DMS53 (cell line): ENCODE results near the gene STK4.

Experiments used
- DNase-seq: peaks from one replicate; lab custom pipeline; 2025; lab: John Stamatoyannopoulos, UW

Gene STK4

DNA sequence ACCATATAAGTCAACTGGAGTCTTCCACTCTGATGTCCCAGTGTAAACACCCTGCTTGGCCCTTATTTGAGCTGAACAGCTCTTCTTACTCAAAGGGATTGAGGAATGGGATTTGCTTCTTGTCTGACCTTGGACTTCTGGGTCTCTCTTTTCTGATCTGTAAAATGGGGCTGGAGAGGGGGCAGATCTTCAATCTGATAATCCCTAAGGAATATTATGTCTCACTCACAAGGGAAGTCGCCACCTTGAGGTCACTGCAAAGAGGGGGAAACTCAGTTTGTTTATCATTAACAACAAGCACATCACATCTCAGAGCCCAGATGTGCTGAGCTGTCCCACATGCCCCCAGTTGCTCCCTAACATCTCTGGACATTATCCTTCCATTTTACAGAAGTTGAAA lies 119.6 kb downstream of the STK4 start:
- no peak for DNase-seq

DNA sequence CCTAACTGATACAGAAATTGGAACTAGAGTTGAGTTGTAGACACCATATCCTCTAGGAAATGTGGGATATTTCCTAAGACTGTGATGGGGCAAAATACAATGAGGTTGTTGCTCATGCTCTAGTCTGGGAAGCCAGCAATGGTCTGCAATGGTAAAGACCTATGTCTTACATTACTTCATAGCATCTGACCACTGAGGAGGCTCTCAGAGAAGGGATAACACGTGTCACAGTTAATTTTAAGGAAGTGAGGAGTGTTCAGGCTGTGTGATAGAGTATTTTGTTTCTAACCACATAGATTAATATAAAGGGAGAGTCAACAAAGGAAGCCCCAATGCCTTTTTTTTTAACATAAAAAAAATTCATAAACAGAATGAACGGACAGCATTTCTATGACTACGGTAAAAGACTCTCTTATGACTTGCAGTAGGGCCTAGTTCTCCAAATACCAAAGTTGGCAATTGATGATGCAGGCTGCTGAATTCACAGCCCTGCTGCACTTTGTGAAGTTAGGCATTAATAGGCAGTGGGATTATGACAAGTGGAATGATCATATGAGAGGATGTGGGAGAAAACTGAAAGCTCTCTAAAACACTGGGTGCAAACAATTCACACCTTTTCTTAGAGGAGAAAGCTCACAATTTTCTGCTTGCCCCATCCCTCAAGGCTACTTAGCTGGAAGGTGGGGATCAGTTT lies 120.9 kb downstream of the STK4 start:
- no peak for DNase-seq

DNA sequence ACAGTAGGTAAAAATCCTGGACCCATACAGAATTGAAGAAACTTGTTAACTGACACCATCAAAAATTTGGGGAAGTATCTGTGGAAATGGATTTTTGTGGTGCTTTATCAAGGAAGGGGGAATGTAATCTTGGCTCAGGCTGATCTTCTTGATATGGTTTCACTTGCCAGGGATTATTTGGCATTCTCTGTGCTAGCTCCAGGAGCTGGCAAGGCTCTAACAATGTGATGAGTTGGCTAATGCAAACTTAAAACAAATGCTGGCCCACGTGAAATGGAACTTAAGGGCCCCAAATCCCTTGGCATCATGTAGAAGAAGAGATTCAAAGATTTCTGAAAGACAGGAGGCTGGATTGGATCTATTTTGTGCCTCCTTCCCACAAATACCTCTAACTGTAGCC lies 121.5 kb downstream of the STK4 start:
- DNase-seq = no peak

DNA sequence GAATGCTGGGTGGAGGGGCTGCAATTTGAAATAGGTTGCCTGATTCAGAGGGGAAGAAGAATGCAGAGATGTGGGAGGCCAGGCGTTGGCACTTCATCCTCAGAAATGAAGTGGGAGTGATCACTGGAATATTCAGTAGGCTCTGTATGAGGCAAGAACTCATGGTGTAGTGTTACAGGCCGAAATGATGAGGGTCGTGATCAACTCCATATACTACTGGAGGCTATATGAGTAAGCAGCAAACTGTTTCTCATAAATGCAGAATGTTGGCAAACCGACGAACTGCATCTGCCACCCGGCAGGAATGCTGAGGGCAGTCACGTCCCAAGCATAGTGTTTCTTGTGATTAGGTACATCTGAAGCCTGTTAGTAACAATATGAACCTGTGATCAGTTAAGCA lies 121.9 kb downstream of the STK4 start:
- no peak for DNase-seq

DNA sequence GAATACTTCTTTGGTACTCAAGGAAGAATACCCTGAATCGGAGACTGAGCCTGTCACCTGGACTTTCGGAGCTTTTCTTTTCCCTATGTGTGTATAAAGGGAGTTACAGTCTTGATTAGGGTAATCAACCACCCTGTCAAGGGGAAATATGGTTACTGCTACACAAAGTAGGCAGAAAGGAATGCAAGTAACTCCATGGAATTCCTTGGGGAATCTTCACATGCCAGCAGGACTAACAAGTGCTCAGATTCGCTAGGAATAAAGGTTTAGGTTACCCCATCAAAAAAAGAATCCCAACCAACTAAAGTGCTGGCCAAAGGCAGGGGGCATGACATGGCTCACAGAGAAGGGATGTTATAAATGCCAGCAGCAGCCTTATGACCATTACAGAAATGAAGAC lies 124.2 kb downstream of the STK4 start:
- no peak for DNase-seq

DNA sequence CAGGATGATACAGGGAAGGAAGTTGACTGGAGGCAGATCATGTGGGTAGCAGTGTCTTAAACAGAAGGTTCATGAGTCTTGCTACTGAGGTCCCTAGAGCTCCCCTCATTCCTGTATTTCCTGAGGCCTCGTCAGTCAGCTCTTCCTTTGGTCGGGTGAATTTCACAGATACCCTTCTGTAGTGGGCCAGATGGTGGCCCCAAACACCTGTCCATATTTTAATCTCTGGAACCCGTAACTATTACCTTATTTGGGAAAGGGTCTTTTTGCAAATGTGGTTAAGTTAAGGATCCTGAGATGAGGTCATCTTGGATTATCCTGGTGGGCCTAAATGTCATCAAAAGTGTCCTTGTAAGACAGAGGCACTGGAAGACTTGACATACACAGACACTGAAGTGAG lies 125.1 kb downstream of the STK4 start:
- DNase-seq = no peak

DNA sequence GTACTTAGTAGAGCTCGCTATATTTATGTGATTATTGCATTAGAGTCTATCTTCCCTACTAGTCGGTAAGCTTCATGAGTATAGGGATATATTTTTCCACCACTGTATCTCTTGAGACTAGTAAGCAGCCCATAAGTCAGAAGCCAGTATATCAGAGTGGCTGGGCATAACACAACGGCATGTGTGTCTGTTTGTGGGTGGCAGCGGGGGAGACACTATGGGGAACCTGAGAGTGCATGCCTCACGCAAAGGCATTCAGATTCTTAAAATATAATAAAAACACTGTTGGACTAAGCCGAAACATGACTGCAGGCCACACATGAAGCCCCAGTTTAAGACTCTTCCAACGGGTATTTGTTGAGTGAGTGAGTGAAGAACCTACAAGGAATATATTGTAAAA lies 126.6 kb downstream of the STK4 start:
- no peak for DNase-seq

DNA sequence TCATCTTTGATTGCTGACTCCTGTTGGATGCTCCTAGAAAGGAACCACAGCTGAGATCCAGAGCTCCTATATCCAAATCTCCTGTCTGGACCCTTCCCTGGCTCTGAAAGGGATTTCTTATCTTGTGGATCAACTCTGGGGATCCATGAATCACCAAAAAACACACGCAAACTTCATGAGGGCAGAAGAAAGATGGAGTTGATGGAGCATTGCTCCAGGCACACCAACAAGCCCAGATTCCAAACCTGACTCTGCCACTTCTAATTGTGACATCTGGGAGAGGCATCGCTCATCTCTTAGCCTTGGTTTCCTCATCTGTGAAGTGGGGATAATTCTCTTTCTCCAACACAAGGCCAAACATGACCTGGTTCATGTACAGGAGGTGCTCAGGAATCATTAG lies 127.9 kb downstream of the STK4 start:
- DNase-seq = no peak

DNA sequence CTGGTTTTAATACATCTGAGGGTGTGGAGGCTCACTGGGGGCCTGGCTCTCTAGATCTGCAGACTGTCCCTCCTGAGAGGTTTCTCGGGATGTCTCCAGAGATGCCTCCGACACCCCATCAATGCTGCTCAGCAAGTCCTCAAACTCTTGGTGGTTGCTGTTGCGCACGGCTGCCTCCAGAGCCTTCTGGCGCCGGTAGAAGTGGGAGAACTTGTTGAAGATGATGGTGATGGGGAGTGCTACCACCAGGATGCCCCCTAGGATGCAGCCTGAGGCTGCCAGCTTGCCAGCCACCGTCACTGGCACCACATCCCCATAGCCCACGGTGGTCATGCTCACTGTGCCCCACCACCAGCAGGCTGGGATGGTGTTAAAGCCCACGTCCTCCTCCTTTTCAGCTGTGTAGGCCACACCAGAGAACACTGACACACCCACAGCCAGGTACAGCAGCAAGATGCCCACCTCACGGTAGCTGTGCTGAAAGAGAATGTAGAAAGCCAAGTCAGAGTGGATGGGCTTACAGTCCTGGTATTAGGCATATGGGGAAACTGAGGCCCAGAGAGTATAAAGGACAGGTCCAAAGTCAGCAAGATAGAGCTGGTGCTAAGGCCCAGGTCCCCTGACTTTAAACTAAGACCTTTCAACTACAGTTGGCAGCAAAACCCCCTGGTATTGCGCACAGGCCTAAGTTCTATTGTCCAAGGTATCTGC lies 128.7 kb downstream of the STK4 start:
- no peak for DNase-seq

DNA sequence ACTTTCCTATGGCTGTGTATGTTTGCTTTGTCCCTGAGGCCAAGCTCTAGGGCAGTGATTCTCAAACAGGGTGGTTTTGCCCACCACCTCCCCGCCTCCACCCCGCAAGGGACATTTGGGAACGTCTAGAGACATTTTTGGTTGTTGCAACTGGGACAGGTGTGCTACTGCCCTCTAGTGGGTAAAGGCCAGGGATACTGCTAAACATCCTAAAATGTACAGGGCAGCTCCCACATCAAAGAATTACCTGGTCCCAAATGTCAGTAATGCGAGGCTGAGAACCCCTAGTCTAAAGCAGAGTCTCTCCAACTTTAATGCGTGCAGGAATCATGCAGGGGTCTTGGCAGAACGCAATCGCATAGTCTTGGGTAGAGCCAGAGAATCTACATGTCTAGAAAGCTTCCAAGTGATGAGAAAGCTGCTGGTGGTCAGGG lies 129.5 kb downstream of the STK4 start:
- DNase-seq = peak; percentile 75

DNA sequence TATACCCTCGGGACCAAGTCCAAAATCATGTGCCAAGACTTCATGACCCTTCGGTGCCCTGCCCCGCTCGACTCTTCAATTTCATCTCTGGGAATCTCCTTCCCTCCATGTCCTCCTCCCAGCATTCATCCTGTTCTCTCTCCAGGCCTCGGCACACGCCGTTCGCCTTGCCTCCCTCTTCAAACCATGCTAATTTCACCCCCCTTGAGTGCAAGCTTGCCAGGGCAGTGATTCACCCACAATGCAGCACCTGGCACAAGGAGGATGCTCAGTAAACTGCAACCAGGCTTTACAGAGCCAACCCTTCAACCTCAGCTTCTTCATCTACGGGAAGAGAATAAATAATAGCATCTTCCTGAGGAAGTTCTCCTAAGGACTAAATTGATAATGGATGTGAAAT lies 130.5 kb downstream of the STK4 start:
- DNase-seq = no peak

DNA sequence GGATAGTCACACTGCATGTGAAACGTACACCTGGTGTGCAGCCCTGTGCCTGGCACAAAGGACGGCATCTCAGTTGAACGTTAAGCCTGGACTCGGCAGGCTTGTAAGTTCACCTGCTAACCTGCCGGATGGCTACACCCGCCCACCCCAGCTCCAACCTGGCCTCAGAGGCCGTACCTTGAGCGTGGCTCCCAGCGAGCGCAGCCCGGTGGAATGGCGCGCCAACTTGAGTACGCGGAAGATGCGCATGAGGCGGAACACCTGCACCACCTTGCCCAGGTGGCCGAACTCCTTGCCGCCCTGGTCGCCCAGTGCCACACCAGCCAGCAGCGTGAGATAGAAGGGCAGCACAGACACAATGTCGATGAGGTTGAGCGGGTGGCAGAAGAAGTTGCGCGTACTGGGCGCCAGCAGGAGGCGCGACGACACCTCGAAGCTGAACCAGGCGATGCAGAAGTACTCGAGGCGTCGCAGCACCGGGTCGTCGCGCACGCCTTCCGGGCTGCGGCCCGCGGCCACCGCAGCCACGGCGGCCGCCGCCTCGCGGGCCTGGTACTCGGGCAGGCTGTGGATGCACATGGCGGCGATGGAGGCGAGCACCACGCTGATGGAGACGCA lies 131.3 kb downstream of the STK4 start:
- DNase-seq = peak; percentile 48

DNA sequence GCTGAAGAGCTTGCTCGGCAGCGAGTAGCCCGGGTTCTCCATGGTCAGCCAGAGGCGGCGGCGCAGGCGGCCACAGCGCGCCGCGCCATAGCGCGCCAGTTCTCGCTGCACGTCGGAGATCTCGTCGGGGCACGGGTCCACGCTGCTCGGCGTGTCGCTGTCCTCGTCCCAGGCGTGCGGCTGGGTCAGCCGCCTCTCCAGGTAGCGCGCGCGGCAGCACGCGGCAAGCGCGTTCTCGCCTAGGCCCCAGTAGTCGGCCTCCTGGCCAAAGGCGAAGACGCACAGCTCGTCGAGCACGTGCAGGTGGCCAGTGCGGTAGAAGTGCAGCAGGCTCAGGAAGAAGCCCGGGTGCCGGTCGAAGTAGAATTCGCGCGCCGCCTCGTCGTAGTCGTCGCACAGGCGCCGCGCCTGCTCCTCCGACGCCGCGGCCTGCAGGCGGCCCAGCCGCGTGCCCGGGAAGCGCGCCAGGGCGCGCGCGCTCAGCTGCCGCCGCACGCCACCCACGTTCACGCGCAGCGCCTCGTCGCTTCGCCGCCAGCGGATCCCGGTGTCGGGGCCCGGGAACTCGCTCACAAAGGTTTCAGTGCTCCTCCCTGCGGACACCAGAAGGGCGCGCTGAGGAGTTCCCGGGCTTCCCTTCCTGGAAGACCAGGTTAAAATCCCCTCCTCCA lies 131.9 kb downstream of the STK4 start:
- DNase-seq = no peak

DNA sequence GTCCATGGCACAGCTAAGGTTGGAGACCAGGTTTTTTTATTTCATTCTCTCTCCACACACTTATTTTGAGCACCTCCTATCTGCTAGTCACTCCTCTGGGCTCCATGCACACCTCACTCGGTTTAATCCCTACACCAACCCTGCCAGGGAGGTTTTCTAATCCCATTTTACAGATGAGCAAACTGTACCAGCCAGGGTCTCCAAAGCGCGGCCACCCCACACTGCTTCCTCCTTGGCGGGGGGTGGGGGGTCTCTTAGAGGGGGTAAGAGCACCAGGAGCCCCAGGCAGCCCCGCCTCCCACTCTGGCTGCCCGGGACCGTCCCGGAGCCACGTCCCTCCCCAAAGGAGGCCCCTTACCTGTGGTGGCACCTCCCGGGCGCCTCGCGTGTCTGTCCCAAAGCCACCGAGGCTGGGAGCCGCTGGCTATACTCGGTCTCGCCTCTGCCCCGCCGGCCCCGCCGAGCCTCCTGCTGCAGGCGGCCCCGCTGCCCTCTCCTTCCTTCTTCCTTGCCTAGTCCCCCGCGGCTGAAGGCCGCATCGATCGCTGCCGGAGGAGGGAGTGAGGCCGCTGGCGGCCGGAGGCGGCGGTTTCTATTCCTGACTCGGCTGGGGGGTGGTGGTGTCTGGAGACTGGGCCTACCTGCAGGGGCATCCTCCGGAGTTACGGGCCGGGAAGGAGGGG lies 134.4 kb downstream of the STK4 start, which contains the start of gene KCNS1:
Gene KCNS1 (minus strand): TSS at position 565 of the 683 bp plus-strand sequence. CDS start 1,891 bp downstream, outside the sequence.
- peak; percentile 69 for DNase-seq

DNA sequence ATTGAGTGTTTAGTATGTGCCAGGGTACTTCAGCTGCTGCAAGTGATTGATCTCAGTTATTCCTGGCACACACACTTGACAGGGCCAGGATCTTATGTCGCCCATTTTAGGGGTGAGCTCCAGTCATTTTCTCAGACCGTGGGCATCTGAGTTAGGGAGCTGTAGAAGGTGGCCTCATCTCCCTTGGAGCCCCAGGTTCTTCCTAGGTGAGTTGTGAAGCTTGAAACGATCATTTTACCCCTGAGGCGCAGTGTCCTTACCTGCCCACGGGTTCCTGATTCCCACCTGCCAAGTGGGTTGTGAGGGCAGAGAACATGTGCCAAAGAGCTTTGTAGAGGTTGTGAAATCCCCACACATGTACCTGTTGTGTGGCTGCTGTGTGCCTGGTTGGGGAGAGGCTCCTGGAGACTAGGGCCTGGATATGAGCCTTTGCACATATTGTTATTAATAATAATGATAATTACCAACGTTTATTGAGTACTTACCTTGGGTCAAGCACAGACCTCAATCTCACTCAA lies 135.1 kb downstream of the STK4 start:
- no peak for DNase-seq

DNA sequence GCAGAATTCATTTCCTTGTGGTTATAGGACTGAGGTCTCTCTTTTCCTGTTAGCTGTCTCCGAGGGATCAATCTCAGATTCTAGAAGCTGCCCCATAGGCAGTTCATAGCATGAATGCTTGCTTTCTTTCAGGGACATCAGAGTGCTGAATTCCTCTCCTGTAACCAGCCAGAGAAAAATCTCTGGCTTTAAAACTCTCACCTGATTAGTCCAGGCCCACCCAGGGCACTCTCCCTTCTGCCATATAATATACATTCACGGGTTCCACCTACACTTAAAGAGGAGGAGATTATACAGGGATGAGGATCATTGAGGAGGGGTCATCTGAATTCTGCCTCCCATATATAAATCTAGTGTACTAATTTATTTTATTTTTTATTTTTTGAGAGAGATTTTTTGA lies 136.8 kb downstream of the STK4 start:
- DNase-seq = no peak

DNA sequence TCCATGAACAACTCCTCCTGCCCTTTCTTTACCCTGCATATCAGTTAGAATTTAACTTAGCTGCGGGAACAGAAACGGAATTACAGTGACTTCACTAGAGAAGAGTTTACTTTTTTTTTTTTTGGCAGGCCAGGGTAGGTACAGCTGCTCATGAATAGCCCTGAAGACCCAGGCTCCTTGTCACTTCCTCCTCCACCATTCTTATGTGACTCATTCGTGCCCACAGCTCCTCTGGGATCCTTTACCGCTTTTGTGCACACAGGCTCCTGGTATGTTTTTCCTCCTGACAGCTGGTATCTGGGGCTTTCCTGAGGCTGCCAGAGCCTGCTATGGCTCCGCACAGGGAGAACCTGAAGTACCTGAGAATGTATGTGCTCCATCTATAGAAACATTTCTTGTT lies 138.5 kb downstream of the STK4 start:
- DNase-seq = peak; percentile 38

DNA sequence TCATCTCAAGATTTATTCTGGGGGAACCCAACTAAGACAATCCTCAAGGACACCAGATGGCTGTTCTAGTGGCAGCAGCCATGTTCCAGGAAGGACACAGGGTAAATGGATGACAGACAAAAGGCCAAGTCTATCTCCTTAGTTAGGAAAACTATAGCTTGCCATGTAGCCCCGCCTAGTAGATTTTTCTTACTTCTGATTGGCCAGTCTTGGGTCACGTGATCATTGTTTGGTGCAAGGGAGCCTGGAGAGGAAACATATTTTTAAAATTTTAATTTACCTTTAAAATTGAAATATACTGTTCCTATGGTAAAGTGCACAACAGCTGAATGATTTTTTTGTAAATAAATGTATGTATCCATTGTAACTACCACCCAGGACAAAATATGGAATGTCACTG lies 139.0 kb downstream of the STK4 start:
- no peak for DNase-seq

DNA sequence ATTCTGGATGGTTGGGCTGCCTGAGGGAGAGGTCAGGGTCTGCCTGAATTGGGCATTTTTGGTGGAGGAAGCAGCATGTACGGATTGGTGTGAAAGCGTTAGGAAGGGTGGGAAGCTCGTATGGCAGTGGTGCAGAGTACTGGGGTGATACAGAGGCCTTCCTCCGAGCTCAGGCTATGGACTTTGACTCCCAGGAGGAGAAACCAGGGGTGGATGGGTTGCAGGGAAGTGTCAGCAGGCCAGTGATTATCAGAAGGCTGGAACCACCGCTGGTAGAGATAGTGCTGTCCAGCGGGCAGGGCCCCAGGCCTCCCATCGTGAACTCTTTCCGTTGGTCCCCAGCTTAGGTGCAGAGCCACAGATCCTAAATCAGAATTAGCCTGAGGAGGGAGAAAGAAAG lies 143.3 kb downstream of the STK4 start:
- no peak for DNase-seq

DNA sequence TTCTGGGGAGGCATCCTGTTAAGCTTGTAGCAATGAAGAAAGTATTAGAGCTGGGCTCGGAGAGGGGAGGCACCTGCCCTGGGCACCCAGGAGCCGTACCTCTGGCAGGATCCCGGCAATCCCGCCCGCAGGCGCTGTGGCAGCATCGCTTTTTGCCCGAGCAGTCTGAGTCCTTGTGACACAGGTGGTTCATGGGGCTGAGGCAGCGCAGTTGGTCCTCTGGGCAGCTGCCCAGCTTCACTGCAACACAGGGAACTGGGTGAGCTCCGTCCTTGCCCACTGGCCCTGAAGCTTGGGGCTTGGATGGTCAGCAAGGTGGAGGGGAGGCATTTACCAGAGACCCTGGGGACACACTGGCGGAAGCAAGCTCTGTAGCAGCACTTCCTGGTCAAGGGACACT lies 144.0 kb downstream of the STK4 start:
- no peak for DNase-seq

DNA sequence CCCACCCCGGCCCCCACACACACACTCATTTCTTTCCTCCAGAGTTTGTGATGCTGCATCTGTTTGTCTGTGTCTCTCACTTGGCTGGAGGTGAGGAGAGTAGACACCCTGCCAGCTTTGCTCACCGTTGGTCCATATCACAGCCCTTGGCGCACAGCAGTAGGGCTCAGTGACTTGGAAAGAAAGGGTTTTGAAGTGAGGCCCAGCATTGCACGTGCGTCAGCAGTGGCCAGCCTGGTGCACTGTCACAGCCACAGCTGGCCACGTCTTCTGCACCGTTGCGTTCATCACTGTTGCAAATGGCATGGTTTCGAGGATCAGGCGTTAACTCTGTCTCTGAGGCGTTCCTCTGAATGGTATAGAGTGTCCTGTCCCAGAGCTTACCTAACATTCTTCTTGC lies 145.0 kb downstream of the STK4 start:
- no peak for DNase-seq
